H1 (cell line): ENCODE results near the gene DAB2IP. TPM values are rescaled to one million over a fixed set of nuclear protein-coding genes. Genes with fewer than 3 reads are reported as not detected.
A peak's percentile ranks its signal among the peaks of the same experiment; 100 is the strongest.

Source experiments
- CTCF ChIA-PET: fragments of 300-600 bp; sonication (Branson Sonifier 250); formaldehyde crosslinking; loops from one replicate; lab custom pipeline; 2021; ENCODE audit not compliant: partially characterized antibody; lab: Charles Lee
- POLR2A ChIA-PET: fragments of 300-600 bp; sonication (Branson Sonifier 250); formaldehyde crosslinking; loops from one replicate; lab custom pipeline; 2021; ENCODE audit warnings: inconsistent platforms; ENCODE audit not compliant: partially characterized antibody; lab: Charles Lee
- DNase-seq, 2 experiments: peaks; one replicate each; pipeline versions ENCODE4 v3.0.0 to v3.0.0-alpha.2; 2010 to 2022; ENCODE audit warnings: low spot score in 2 of 2, low read depth in 1 of 2, mixed read lengths in 1 of 2
- FAIRE-seq: peaks from 2 replicates; lab custom pipeline; 2011; peaks lifted over from hg19 to GRCh38; lab: Jason Lieb, UNC
- H2AFZ ChIP-seq: 2 replicates; pipeline ENCODE4 v1.8.1; 2012; ENCODE audit warnings: low read length, inconsistent platforms
- H2AK5ac ChIP-seq: 2 replicates; pipeline ENCODE4 v1.6.1; 2013; ENCODE audit warnings: low read depth, low read length
- H2BK120ac ChIP-seq: replicated peaks from 2 replicates; pipeline ENCODE3; 2013; ENCODE audit warnings: low read depth, low read length, inconsistent platforms
- H2BK12ac ChIP-seq: 2 replicates; pipeline ENCODE4 v1.6.1; 2013; ENCODE audit warnings: low read depth, low read length
- H2BK15ac ChIP-seq: 2 replicates; pipeline ENCODE4 v1.6.1; 2013; ENCODE audit warnings: low read length
- H2BK20ac ChIP-seq: 2 replicates; pipeline ENCODE4 v1.6.1; 2013; ENCODE audit warnings: low read length
- H2BK5ac ChIP-seq: 2 replicates; pipeline ENCODE4 v1.6.1; 2013; ENCODE audit warnings: low read depth, low read length
- H3K14ac ChIP-seq: 2 replicates; pipeline ENCODE4 v1.6.1; 2013; ENCODE audit warnings: inconsistent platforms; ENCODE audit not compliant: insufficient read length
- H3K18ac ChIP-seq: 2 replicates; pipeline ENCODE4 v1.6.1; 2013; ENCODE audit warnings: low read length; ENCODE audit errors: extremely low read depth
- H3K23ac ChIP-seq: 2 replicates; pipeline ENCODE4 v1.6.1; 2013; ENCODE audit warnings: inconsistent platforms; ENCODE audit not compliant: insufficient read length
- H3K23me2 ChIP-seq: 2 replicates; pipeline ENCODE4 v1.6.1; 2013; ENCODE audit warnings: low read depth, low read length
- H3K27ac ChIP-seq: 2 replicates; pipeline ENCODE4 v1.6.1; 2011; ENCODE audit warnings: low read depth, low read length, inconsistent platforms
- H3K27me3 ChIP-seq, 4 experiments: replicated peaks in 1 of 4; 1 replicate in 1 of 4; 2 replicates in 3 of 4; pipeline versions ENCODE4 v1.6.1 to v1.8.1; 2011 to 2013; ENCODE audit warnings: low read length in 3 of 4, mild to moderate bottlenecking in 3 of 4, inconsistent platforms in 2 of 4, mixed read lengths in 2 of 4, moderate library complexity in 1 of 4; ENCODE audit not compliant: control insufficient read depth in 3 of 4, insufficient read depth in 3 of 4; ENCODE audit errors: extremely low read depth in 1 of 4
- H3K36me3 ChIP-seq, 4 experiments: 2 replicates each; pipeline versions ENCODE4 v1.6.1 to v1.8.1; 2011 to 2013; ENCODE audit warnings: mild to moderate bottlenecking in 4 of 4, low read length in 3 of 4, moderate library complexity in 2 of 4, control low read depth in 1 of 4, inconsistent platforms in 1 of 4; ENCODE audit not compliant: insufficient read depth in 4 of 4, control insufficient read depth in 2 of 4
- H3K4ac ChIP-seq: replicated peaks from 2 replicates; pipeline ENCODE3; 2013; ENCODE audit warnings: low read length, low read depth, mixed read lengths, inconsistent platforms; ENCODE audit not compliant: insufficient read length
- H3K4me1 ChIP-seq, 4 experiments: replicated peaks in 1 of 4; 1 replicate in 1 of 4; 2 replicates in 3 of 4; pipeline versions ENCODE4 v1.6.1 to v1.8.1; 2011 to 2013; ENCODE audit warnings: low read length in 3 of 4, inconsistent platforms in 2 of 4, mixed read lengths in 1 of 4; ENCODE audit not compliant: insufficient read depth in 4 of 4, control insufficient read depth in 3 of 4
- H3K4me2 ChIP-seq, 2 experiments: 2 replicates each; pipeline versions ENCODE4 v1.6.1 to v1.8.1; 2011 to 2013; ENCODE audit warnings: low read depth in 2 of 2, low read length in 2 of 2, control low read depth in 1 of 2, inconsistent platforms in 1 of 2, mild to moderate bottlenecking in 1 of 2; ENCODE audit not compliant: insufficient read depth in 1 of 2
- H3K4me3 ChIP-seq, 4 experiments: fragments of 200-600, 300-600 bp in 1 of 4; sonication (generic), shearing (Covaris generic), sonication (Bioruptor Twin) in 1 of 4; 2 replicates each; pipeline versions ENCODE4 v1.5.1 to v1.8.1; 2011 to 2016; ENCODE audit warnings: low read length in 4 of 4, low read depth in 3 of 4, control low read depth in 2 of 4, inconsistent platforms in 2 of 4, mild to moderate bottlenecking in 2 of 4, mixed read lengths in 1 of 4, moderate library complexity in 1 of 4; ENCODE audit not compliant: insufficient read depth in 2 of 4; ENCODE audit errors: extremely low read depth in 1 of 4
- H3K56ac ChIP-seq: replicated peaks from 2 replicates; pipeline ENCODE3; 2013; ENCODE audit warnings: low read depth, mild to moderate bottlenecking, mixed read lengths, low read length, inconsistent platforms; ENCODE audit not compliant: insufficient read length
- H3K79me1 ChIP-seq: 2 replicates; pipeline ENCODE4 v1.6.1; 2013; ENCODE audit warnings: low read depth, low read length, control low read depth
- H3K79me2 ChIP-seq, 2 experiments: 2 replicates each; pipeline versions ENCODE4 v1.6.1 to v1.8.1; 2012 to 2013; ENCODE audit warnings: low read length in 2 of 2, mild to moderate bottlenecking in 2 of 2, inconsistent platforms in 1 of 2; ENCODE audit not compliant: insufficient read depth in 2 of 2, control insufficient read depth in 1 of 2
- H3K9ac ChIP-seq, 4 experiments: replicated peaks in 1 of 4; 1 replicate in 1 of 4; 2 replicates in 3 of 4; pipeline versions ENCODE4 v1.6.1 to v1.8.1; 2011 to 2013; ENCODE audit warnings: low read depth in 3 of 4, low read length in 3 of 4, control low read depth in 2 of 4, mild to moderate bottlenecking in 2 of 4, moderate library complexity in 2 of 4, inconsistent platforms in 1 of 4; ENCODE audit errors: extremely low read depth in 1 of 4
- H3K9me3 ChIP-seq, 2 experiments: 2 replicates each; pipeline versions ENCODE4 v1.6.1 to v1.8.1; 2012 to 2013; ENCODE audit warnings: mild to moderate bottlenecking in 2 of 2, moderate library complexity in 2 of 2, control low read depth in 1 of 2, inconsistent platforms in 1 of 2, low read depth in 1 of 2, low read length in 1 of 2, mixed read lengths in 1 of 2; ENCODE audit not compliant: insufficient read depth in 2 of 2
- H4K20me1 ChIP-seq, 2 experiments: replicated peaks in 1 of 2; 2 replicates each; pipeline versions ENCODE3 to v1.8.1; 2011 to 2013; ENCODE audit warnings: inconsistent platforms in 2 of 2, low read length in 2 of 2, mild to moderate bottlenecking in 1 of 2; ENCODE audit not compliant: insufficient read depth in 2 of 2, control insufficient read depth in 1 of 2
- H4K5ac ChIP-seq: 2 replicates; pipeline ENCODE4 v1.6.1; 2013; ENCODE audit warnings: low read length, low read depth, mixed read lengths, inconsistent platforms; ENCODE audit not compliant: insufficient read length
- H4K8ac ChIP-seq: 2 replicates; pipeline ENCODE4 v1.8.0; 2013; ENCODE audit warnings: mild to moderate bottlenecking, moderate library complexity, low read length, inconsistent platforms; ENCODE audit not compliant: insufficient read depth; ENCODE audit errors: extremely low read depth
- H4K91ac ChIP-seq: replicated peaks from 2 replicates; pipeline ENCODE3; 2013; ENCODE audit warnings: low read length, mixed read lengths, inconsistent platforms; ENCODE audit not compliant: insufficient read length
- CTBP2 ChIP-seq: IDR thresholded peaks from 2 replicates; pipeline ENCODE4 v1.7.0; 2011; ENCODE audit warnings: borderline replicate concordance, mild to moderate bottlenecking, moderate library complexity, mixed read lengths, low read length; ENCODE audit not compliant: insufficient read depth, insufficient read length
- FOSL1 ChIP-seq: IDR thresholded peaks from 2 replicates; pipeline ENCODE4 v1.6.1; 2011; ENCODE audit warnings: mild to moderate bottlenecking, low read depth, low read length, moderate library complexity; ENCODE audit not compliant: insufficient read depth
- JUND ChIP-seq: IDR thresholded peaks from 2 replicates; pipeline ENCODE4 v1.6.1; 2011; ENCODE audit warnings: mild to moderate bottlenecking, improper control_type of control experiment, low read length
- NRF1 ChIP-seq: IDR thresholded peaks from 2 replicates; pipeline ENCODE4 v1.6.1; 2011; ENCODE audit warnings: mild to moderate bottlenecking, low read depth, low read length, improper control_type of control experiment
- POLR2A ChIP-seq, 2 experiments: IDR thresholded peaks; 1 replicate in 1 of 2; 2 replicates in 1 of 2; pipeline ENCODE4 v1.6.1; 2011; ENCODE audit warnings: low read depth in 2 of 2, low read length in 2 of 2, mild to moderate bottlenecking in 2 of 2; ENCODE audit errors: control extremely low read depth in 1 of 2
- RBBP5 ChIP-seq: IDR thresholded peaks from 2 replicates; pipeline ENCODE4 v1.7.1; 2012; ENCODE audit warnings: low read depth, mild to moderate bottlenecking, inconsistent platforms, low read length, moderate library complexity, borderline replicate concordance
- SAP30 ChIP-seq: fragments of 300-600 bp; sonication (generic); IDR thresholded peaks from 2 replicates; pipeline ENCODE4 v1.7.1; 2012; ENCODE audit warnings: low read length, moderate library complexity, mild to moderate bottlenecking, inconsistent platforms; ENCODE audit not compliant: insufficient read depth, insufficient replicate concordance
- SIRT6 ChIP-seq: IDR thresholded peaks from one replicate; pipeline ENCODE4 v1.7.1; 2012; ENCODE audit warnings: low read length, inconsistent platforms
- SP1 ChIP-seq: IDR thresholded peaks from 2 replicates; pipeline ENCODE4 v1.6.1; 2011; ENCODE audit warnings: low read depth, low read length
- TBP ChIP-seq: IDR thresholded peaks from 2 replicates; pipeline ENCODE4 v1.6.1; 2011; ENCODE audit warnings: low read depth, low read length, improper control_type of control experiment
- TCF12 ChIP-seq: IDR thresholded peaks from 2 replicates; pipeline ENCODE4 v1.6.1; 2011; ENCODE audit warnings: low read depth, mild to moderate bottlenecking, low read length
- WGBS, 2 experiments: shearing (Covaris generic) in 1 of 2; methylation state at CpG; one replicate each; pipeline versions ENCODE4 v1.1.6 to v1.1.7; 2013 to 2015; ENCODE audit warnings: low lambda C conversion rate in 2 of 2, mixed read lengths in 2 of 2, inconsistent platforms in 1 of 2, low coverage in 1 of 2, missing lambda C conversion rate in 1 of 2; ENCODE audit not compliant: insufficient replicate concordance in 2 of 2, insufficient coverage in 1 of 2, insufficient read length in 1 of 2; ENCODE audit errors: extremely low coverage in 1 of 2, missing lambda C conversion rate in 1 of 2; 5-methylcytosine and 5-hydroxymethylcytosine counted together
- polyA plus RNA-seq, 7 experiments: library from polyadenylated mRNA; depleted of rRNA in 3 of 7; stranded (reverse) in 5 of 7; unstranded in 2 of 7; fragments of >200 nt in 5 of 7; fragments of 200-250 nt in 2 of 7; gene quantifications; 1 replicate in 5 of 7; 2 replicates in 1 of 7; 4 replicates in 1 of 7; pipeline versions ENCODE4 v1.2.1 to v1.2.3, GENCODE V29; 2011 to 2013; ENCODE audit warnings: missing spikeins in 2 of 7, mixed read lengths in 2 of 7
- total RNA-seq: library from RNA; stranded (reverse); fragmentation: NEBNext Ultra II Directional; extraction: Animal tissue kit (Norgen Biotek cat#: 25700); gene quantifications from 2 replicates; pipeline ENCODE4 v1.2.1, GENCODE V29; 2021

DAB2IP gene
- total and polyA plus RNA-seq, 2 of the 8 experiments (the other 6 are each of a cell fraction or from before 2014, with no cell fraction given): 19.7 to 39.5 TPM

- H3K4me2 ChIP-seq: no peak overlapping the region
- FAIRE-seq: no peak
- WGBS, 2 experiments: 84% methylated on average over 6 of the region's 6 CpGs; no CpG with 5 or more reads in 1 of the 2 experiments
Observed at GRCh38 chr9:121691890-121692289, 40.5 kb downstream of the DAB2IP start.

More at GRCh38 chr9:121691890-121692289, 40.5 kb downstream of the DAB2IP start:
- ChIA-PET CTCF (interaction anchor here (0.8 to 34.8 kb wide), 10 partner anchors 9 to 294 kb away, joined by 3 to 670 read pairs (median 4); no protein-coding TSS in a partner anchor), POLR2A (interaction anchor here (0.6 kb wide), 1 partner anchor 52 kb away, joined by 3 read pairs; no protein-coding TSS in a partner anchor)
- Histone ChIP-seq H3K4me1 (peaks cover 2 to 8% (median 5%) of the 10 kb centered on the region in 4 experiments), H2BK20ac (no peak overlapping the region), H3K36me3 (no peaks in the 10 kb centered on the region; a peak in 1 of 8 replicates), H2AFZ (no peak overlapping the region), H4K5ac (no peak overlapping the region), H3K4ac (no peak overlapping the region), H2AK5ac (no peak overlapping the region), H2BK120ac (no peak overlapping the region), H3K23ac (no peak overlapping the region), H3K23me2 (no peaks in the 10 kb centered on the region), H4K20me1 (peaks cover 21 to 44% of the 10 kb centered on the region in 2 experiments), H4K91ac (no peak overlapping the region), H2BK12ac (no peak overlapping the region), H3K9ac (no peak overlapping the region), H3K9me3 (no peaks in the 10 kb centered on the region), H3K14ac (no peak overlapping the region), H3K27ac (no peak overlapping the region), H3K79me1 (peaks cover 9% of the 10 kb centered on the region), H2BK5ac (no peak overlapping the region), H4K8ac (no peak overlapping the region), H3K18ac (no peak overlapping the region), H3K79me2 (no peaks in the 10 kb centered on the region; a peak in 1 of 4 replicates), H2BK15ac (0 out of 2 replicates have a peak overlapping the region, but pooled peaks have one; percentile 95), H3K56ac (no peak overlapping the region), H3K4me3 (no peak overlapping the region), H3K27me3 (no peaks in the 10 kb centered on the region; a peak in 1 of 7 replicates)
- TF ChIP-seq SAP30: no peak
- TF ChIP-seq SIRT6: no peak
- TF ChIP-seq FOSL1: no peak
- no peak for TF ChIP-seq NRF1
- no peak for TF ChIP-seq TBP
- no peak for TF ChIP-seq POLR2A (IDR thresholded peaks at IDR 0.05; ENCODE audit: control extremely low read depth in 1 of 2, low read depth in 2 of 2, low read length in 2 of 2)
- no peak for TF ChIP-seq TCF12
- TF ChIP-seq RBBP5: no peak
- no peak for TF ChIP-seq CTBP2
- no peak for TF ChIP-seq JUND
- no peak for TF ChIP-seq SP1
- no peak for DNase-seq
